Parathyroid adenoma (tissue), 2 donors: ENCODE measurements around the gene PSMA1.

Experiments used
- H2AFZ ChIP-seq: fragments of 300-600 bp; sonication (generic); one replicate; pipeline ENCODE4 v1.7.0; 2017; ENCODE audit warnings: antibody characterized with exemption, mild to moderate bottlenecking
- H3K27ac ChIP-seq: fragments of 300-600 bp; sonication (generic); one replicate; pipeline ENCODE4 v1.7.0; 2017
- H3K27me3 ChIP-seq: fragments of 300-600 bp; sonication (generic); one replicate; pipeline ENCODE4 v1.7.0; 2017; ENCODE audit warnings: low read length; ENCODE audit not compliant: control insufficient read depth, insufficient read depth
- H3K36me3 ChIP-seq: fragments of 300-600 bp; sonication (generic); one replicate; pipeline ENCODE4 v1.7.0; 2017; ENCODE audit warnings: low read length; ENCODE audit not compliant: control insufficient read depth, insufficient read depth
- H3K4me1 ChIP-seq: fragments of 300-600 bp; sonication (generic); one replicate; pipeline ENCODE4 v1.7.0; 2017; ENCODE audit warnings: control low read depth
- H3K4me2 ChIP-seq: fragments of 300-600 bp; sonication (generic); one replicate; pipeline ENCODE4 v1.7.0; 2017; ENCODE audit warnings: low read length
- H3K4me3 ChIP-seq: fragments of 300-600 bp; sonication (generic); one replicate; pipeline ENCODE4 v1.7.0; 2017; ENCODE audit warnings: low read depth, low read length
- H3K79me2 ChIP-seq: fragments of 300-600 bp; sonication (generic); one replicate; pipeline ENCODE4 v1.7.0; 2017; ENCODE audit warnings: control low read depth
- H3K9ac ChIP-seq: fragments of 300-600 bp; sonication (generic); one replicate; pipeline ENCODE4 v1.7.0; 2017; ENCODE audit warnings: mild to moderate bottlenecking
- H3K9me3 ChIP-seq: fragments of 300-600 bp; sonication (generic); one replicate; pipeline ENCODE4 v1.7.0; 2017; ENCODE audit warnings: low read length; ENCODE audit not compliant: control insufficient read depth
- TF ChIP-seq, protein P1 (sequence below): fragments of 300-600 bp; sonication (generic); IDR thresholded peaks from one replicate; pipeline ENCODE4 v1.7.0; 2017; ENCODE audit warnings: antibody characterized with exemption, mild to moderate bottlenecking
- donor health status: primary hyperparathyroidism.

Gene PSMA1

DNA sequence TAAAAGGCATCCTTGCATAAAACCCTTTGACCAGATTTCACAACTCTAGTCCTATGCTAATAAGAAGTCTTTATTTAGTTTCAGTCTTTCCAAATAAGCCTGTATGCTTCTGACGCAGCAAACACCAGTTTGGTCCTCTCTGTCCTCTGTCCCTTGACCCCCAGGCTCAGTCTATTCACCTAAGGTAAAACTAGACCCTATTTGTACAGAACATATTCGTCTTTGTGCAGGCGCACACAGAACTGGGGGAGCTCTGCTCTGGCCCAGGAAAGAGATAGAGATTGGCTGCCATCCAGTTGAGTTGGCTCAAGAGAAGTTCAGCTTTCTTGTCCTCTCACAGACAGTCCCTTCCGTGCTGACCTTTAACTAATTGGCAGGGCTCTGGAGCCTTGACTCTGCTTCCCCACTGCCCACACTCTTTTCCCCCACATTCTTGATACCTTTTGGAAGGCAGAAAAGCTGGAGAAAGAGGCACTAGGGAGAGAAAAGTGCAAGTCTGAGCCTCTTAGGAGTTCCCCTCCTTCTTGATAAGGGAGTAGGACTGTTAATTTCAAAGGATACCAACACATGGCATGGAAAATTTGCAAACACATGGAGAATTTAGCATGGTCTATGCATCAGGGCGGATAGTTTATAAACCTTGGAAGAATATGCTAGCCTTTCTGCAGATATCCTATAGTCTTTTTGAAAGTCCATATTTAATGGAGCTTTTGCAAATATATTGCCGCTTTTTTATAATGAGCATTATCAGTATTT, 21.2 kb upstream of the PSMA1 start:
- no peaks in the 10 kb centered on the region for H3K4me1 ChIP-seq
- H3K4me2 ChIP-seq = no peak overlapping the region
- H3K36me3 ChIP-seq = no peaks in the 10 kb centered on the region
- H3K79me2 ChIP-seq = no peaks in the 10 kb centered on the region
- H3K27ac ChIP-seq = no peak overlapping the region
- no peak overlapping the region for H3K9ac ChIP-seq
- peak overlapping the region; percentile 46 for H2AFZ ChIP-seq
- H3K27me3 ChIP-seq = no peaks in the 10 kb centered on the region
- TF ChIP-seq, protein P1, sequence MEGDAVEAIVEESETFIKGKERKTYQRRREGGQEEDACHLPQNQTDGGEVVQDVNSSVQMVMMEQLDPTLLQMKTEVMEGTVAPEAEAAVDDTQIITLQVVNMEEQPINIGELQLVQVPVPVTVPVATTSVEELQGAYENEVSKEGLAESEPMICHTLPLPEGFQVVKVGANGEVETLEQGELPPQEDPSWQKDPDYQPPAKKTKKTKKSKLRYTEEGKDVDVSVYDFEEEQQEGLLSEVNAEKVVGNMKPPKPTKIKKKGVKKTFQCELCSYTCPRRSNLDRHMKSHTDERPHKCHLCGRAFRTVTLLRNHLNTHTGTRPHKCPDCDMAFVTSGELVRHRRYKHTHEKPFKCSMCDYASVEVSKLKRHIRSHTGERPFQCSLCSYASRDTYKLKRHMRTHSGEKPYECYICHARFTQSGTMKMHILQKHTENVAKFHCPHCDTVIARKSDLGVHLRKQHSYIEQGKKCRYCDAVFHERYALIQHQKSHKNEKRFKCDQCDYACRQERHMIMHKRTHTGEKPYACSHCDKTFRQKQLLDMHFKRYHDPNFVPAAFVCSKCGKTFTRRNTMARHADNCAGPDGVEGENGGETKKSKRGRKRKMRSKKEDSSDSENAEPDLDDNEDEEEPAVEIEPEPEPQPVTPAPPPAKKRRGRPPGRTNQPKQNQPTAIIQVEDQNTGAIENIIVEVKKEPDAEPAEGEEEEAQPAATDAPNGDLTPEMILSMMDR = no peak
- H3K4me3 ChIP-seq = no peak overlapping the region
- no peaks in the 10 kb centered on the region for H3K9me3 ChIP-seq

DNA sequence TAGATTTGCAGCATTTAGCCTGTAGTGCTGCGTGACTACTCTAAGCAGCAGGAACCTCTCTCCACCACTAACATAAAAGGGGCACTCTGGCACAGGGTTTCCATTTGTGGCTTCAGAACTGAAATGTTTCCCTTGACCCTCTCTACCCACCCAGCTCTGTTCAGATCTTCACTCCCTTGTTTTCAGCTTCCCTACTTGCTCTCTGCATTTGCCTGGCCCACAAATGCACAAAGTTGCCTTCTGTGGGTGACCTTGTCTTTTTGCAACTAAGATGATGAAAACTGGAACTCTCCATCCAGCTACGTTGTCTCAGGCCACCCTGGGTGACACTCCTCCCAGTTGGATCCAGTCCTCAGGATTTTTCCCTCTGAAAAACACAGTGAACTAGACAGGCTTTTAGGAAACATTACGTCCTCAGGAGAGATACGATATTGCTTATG, 19.8 kb upstream of the PSMA1 start:
- no peak overlapping the region for H3K27ac ChIP-seq
- no peaks in the 10 kb centered on the region for H3K9me3 ChIP-seq
- H3K9ac ChIP-seq = no peak overlapping the region
- H3K79me2 ChIP-seq = no peaks in the 10 kb centered on the region
- H3K4me1 ChIP-seq = no peaks in the 10 kb centered on the region
- H3K4me2 ChIP-seq = no peak overlapping the region
- H3K4me3 ChIP-seq = no peak overlapping the region
- no peaks in the 10 kb centered on the region for H3K27me3 ChIP-seq
- TF ChIP-seq, protein P1 = no peak
- H3K36me3 ChIP-seq = no peaks in the 10 kb centered on the region
- no peak overlapping the region for H2AFZ ChIP-seq

DNA sequence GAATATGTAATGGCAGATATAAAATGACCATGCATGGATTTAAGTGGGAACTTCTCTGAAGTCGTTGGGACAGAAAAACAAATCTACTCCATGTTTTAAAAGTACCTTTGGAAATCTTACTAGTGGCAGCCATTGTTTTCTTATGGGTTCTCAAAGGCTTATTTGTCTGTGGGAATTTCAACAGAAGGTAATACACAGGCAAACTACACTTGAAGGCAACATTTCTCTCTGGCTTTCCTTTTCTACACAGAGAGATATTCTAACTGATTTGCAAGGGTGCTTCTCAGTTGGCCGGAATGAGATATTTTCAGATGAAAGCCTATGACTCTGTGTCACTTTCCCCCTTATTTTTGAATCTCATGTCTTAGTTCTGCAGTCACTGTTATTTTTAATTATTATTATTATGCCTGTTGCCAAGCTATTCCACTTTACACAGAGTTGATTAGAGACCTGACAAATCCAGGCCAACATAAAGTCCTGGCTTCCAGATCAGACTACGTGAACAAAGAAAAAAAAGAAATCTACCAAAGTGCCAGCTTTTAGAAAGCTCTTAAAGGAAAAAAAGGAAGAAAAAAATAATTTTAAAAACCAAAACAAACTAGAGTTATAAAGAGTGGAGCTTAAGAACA, 18.9 kb upstream of the PSMA1 start:
- no peak overlapping the region for H3K4me3 ChIP-seq

DNA sequence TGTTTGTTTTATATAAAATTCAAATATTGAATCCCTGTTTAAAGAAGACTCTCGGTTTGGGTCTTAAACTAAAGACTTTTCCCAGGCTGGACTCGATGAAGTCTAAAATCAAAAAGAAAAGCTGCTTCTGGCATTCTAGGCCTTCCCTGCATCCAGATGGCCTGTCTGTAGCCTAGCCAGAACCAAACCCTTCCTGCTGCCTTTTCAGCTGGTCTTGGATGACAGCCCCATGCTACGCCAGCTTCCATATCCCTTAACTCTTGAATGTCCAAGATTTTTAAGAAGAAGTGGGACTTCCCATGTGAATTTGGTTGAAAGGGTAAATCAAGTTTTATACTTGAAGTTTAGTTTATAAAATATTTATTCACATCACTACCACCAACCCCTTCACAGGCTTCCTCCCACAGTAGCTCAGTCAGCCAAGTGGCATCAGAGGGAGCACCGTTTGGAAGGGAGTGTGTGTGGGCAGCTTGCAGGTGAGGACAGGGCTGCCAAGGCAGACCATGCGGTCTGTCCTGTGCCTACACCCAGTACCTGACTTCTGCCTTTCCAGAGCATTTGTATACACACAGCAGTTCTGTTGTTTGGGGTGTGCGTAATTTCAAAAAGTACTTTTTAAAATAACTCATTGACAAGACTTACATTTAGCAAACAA, 18.2 kb upstream of the PSMA1 start:
- TF ChIP-seq, protein P1 = no peak
- Histone ChIP-seq H2AFZ (no peak overlapping the region), H3K27me3 (no peaks in the 10 kb centered on the region), H3K36me3 (no peaks in the 10 kb centered on the region), H3K9me3 (no peaks in the 10 kb centered on the region), H3K4me1 (no peaks in the 10 kb centered on the region), H3K4me2 (no peak overlapping the region), H3K27ac (no peak overlapping the region), H3K4me3 (no peak overlapping the region), H3K79me2 (no peaks in the 10 kb centered on the region), H3K9ac (no peak overlapping the region)

More for the DNA sequence above, 18.9 kb upstream of the PSMA1 start:
- no peak overlapping the region for H3K9ac ChIP-seq
- H2AFZ ChIP-seq = no peak overlapping the region
- H3K36me3 ChIP-seq = no peaks in the 10 kb centered on the region
- H3K27me3 ChIP-seq = no peaks in the 10 kb centered on the region
- H3K4me2 ChIP-seq = no peak overlapping the region
- no peaks in the 10 kb centered on the region for H3K79me2 ChIP-seq
- H3K27ac ChIP-seq = no peak overlapping the region
- H3K4me1 ChIP-seq = no peaks in the 10 kb centered on the region
- TF ChIP-seq, protein P1 = no peak
- H3K9me3 ChIP-seq = no peaks in the 10 kb centered on the region
